Hepatocyte (in vitro differentiated cells): ENCODE results near the gene PLD1. TPM values are rescaled to one million over a fixed set of nuclear protein-coding genes. Genes with fewer than 3 reads are reported as not detected.
A peak's percentile ranks its signal among the peaks of the same experiment; 100 is the strongest.

Experiments used
- DNase-seq: peaks from one replicate; pipeline ENCODE4 v3.0.0-alpha.2; 2016; ENCODE audit warnings: low spot score
- H2AFZ ChIP-seq: fragments of 200-600 bp; sonication (generic); 2 replicates; pipeline ENCODE4 v1.6.0; 2016; ENCODE audit warnings: antibody characterized with exemption, mild to moderate bottlenecking
- H3K27ac ChIP-seq: fragments of 200-600 bp; sonication (generic); 2 replicates; pipeline ENCODE4 v1.5.1; 2016; ENCODE audit warnings: mild to moderate bottlenecking
- H3K27me3 ChIP-seq: fragments of 200-600 bp; sonication (generic); 2 replicates; pipeline ENCODE4 v1.6.1; 2016
- H3K36me3 ChIP-seq: fragments of 200-600 bp; sonication (generic); replicated peaks from 2 replicates; pipeline ENCODE4 v1.5.1; 2016; ENCODE audit warnings: low read depth; ENCODE audit not compliant: insufficient read depth
- H3K4me1 ChIP-seq: fragments of 200-600 bp; sonication (generic); 2 replicates; pipeline ENCODE4 v1.5.1; 2016; ENCODE audit warnings: mild to moderate bottlenecking, moderate library complexity; ENCODE audit not compliant: insufficient read depth
- H3K4me2 ChIP-seq: fragments of 200-600 bp; sonication (generic); 2 replicates; pipeline ENCODE4 v1.6.0; 2016
- H3K4me3 ChIP-seq: fragments of 200-600 bp; sonication (generic); 2 replicates; pipeline ENCODE4 v1.5.1; 2016; ENCODE audit warnings: mild to moderate bottlenecking
- H3K79me2 ChIP-seq: fragments of 200-600 bp; sonication (generic); 2 replicates; pipeline ENCODE4 v1.6.0; 2017; ENCODE audit warnings: mild to moderate bottlenecking
- H3K9me2 ChIP-seq: fragments of 200-600 bp; sonication (generic); replicated peaks from 2 replicates; pipeline ENCODE4 v1.6.0; 2017; ENCODE audit warnings: mild to moderate bottlenecking; ENCODE audit not compliant: insufficient read depth
- H3K9me3 ChIP-seq: fragments of 200-600 bp; sonication (generic); 2 replicates; pipeline ENCODE4 v1.5.1; 2016; ENCODE audit warnings: low read depth, mild to moderate bottlenecking
- H4K20me1 ChIP-seq: fragments of 200-600 bp; sonication (generic); 2 replicates; pipeline ENCODE4 v1.6.0; 2016; ENCODE audit warnings: mild to moderate bottlenecking; ENCODE audit not compliant: insufficient read depth, poor library complexity, severe bottlenecking
- CTCF ChIP-seq: fragments of 200-600 bp; sonication (generic); IDR thresholded peaks from 2 replicates; pipeline ENCODE4 v1.5.1; 2016; ENCODE audit warnings: antibody characterized with exemption, mild to moderate bottlenecking; ENCODE audit not compliant: poor library complexity
- EZH2 ChIP-seq: fragments of 200-600 bp; sonication (generic); IDR thresholded peaks from 2 replicates; pipeline ENCODE4 v1.6.1; 2016; ENCODE audit warnings: antibody characterized with exemption, mild to moderate bottlenecking, borderline replicate concordance
- EZH2phosphoT487 ChIP-seq: fragments of 200-600 bp; sonication (generic); IDR thresholded peaks from one replicate; pipeline ENCODE4 v1.6.1; 2018; ENCODE audit warnings: antibody characterized with exemption, mild to moderate bottlenecking, low read depth, moderate library complexity; ENCODE audit not compliant: unreplicated experiment, severe bottlenecking
- WGBS: methylation state at CpG from one replicate; pipeline ENCODE4 v1.1.6; 2016; ENCODE audit warnings: low lambda C conversion rate; ENCODE audit errors: missing lambda C conversion rate; 5-methylcytosine and 5-hydroxymethylcytosine counted together
- polyA plus RNA-seq: library from polyadenylated mRNA; unstranded; fragments of >200 nt; fragmentation: Nextera tagmentation; extraction: Ambion mirVana; gene quantifications from 2 replicates; pipeline ENCODE4 v1.2.1, GENCODE V29; 2016
- total RNA-seq: library from RNA; depleted of rRNA; stranded (reverse); fragments of >200 nt; gene quantifications from 2 replicates; pipeline ENCODE4 v1.2.3, GENCODE V29; 2014

Gene PLD1
- total and polyA plus RNA-seq, 2 experiments from 2014 or later = 29.4 to 71.1 TPM

- Histone ChIP-seq H3K27me3 (no peaks in the 10 kb centered on the region), H4K20me1 (no peaks in the 10 kb centered on the region), H3K9me3 (no peaks in the 10 kb centered on the region), H3K36me3 (no peaks in the 10 kb centered on the region), H3K4me3 (no peak overlapping the region), H2AFZ (no peak overlapping the region), H3K79me2 (no peaks in the 10 kb centered on the region), H3K27ac (peak overlapping the region; percentile 42), H3K9me2 (no peaks in the 10 kb centered on the region), H3K4me2 (no peak overlapping the region), H3K4me1 (peaks cover 12% of the 10 kb centered on the region)
- WGBS = 78% methylated on average over 6 of the region's 6 CpGs
- TF ChIP-seq CTCF = no peak
- no peak for TF ChIP-seq EZH2
- no peak for TF ChIP-seq EZH2phosphoT487
- no peak for DNase-seq
These were observed 40.8 kb upstream of the PLD1 start for GRCh38 chr3:171850960-171851659.

- no peak for DNase-seq
These were observed 40.2 kb upstream of the PLD1 start for GRCh38 chr3:171850320-171850959.

GRCh38 chr3:171849617-171850319 lies 39.5 kb upstream of the PLD1 start:
- Histone ChIP-seq H3K79me2 (no peaks in the 10 kb centered on the region), H2AFZ (no peak overlapping the region), H4K20me1 (no peaks in the 10 kb centered on the region), H3K9me3 (no peaks in the 10 kb centered on the region), H3K9me2 (no peaks in the 10 kb centered on the region), H3K4me2 (peak overlapping the region; percentile 40), H3K27me3 (no peaks in the 10 kb centered on the region), H3K27ac (peak overlapping the region; percentile 42), H3K36me3 (no peaks in the 10 kb centered on the region), H3K4me1 (peaks cover 12% of the 10 kb centered on the region), H3K4me3 (no peak overlapping the region)
- TF ChIP-seq CTCF (no peak), EZH2 (no peak), EZH2phosphoT487 (no peak)
- no peak for DNase-seq
- WGBS = 89% methylated on average over 6 of the region's 6 CpGs

More at GRCh38 chr3:171850320-171850959, 40.2 kb upstream of the PLD1 start:
- WGBS = 55% methylated on average over 6 of the region's 6 CpGs
- H3K4me2 ChIP-seq = peak overlapping the region; percentile 40
- no peaks in the 10 kb centered on the region for H4K20me1 ChIP-seq
- H3K79me2 ChIP-seq = no peaks in the 10 kb centered on the region
- no peaks in the 10 kb centered on the region for H3K27me3 ChIP-seq
- TF ChIP-seq CTCF (no peak), EZH2phosphoT487 (no peak), EZH2 (no peak)
- H3K36me3 ChIP-seq = no peaks in the 10 kb centered on the region
- H3K4me3 ChIP-seq = no peak overlapping the region
- peak overlapping the region; percentile 10 for H2AFZ ChIP-seq
- peak overlapping the region; percentile 42 for H3K27ac ChIP-seq
- no peaks in the 10 kb centered on the region for H3K9me3 ChIP-seq
- no peaks in the 10 kb centered on the region for H3K9me2 ChIP-seq
- peaks cover 12% of the 10 kb centered on the region for H3K4me1 ChIP-seq
